Stimulated activated CD4-positive, alpha-beta T cell treated with anti-CD3 and anti-CD28 coated beads, TNF-alpha, amount 100 ng/mL, for 4 hours (primary cell): ENCODE results near the gene RACGAP1.

Experiments
- DNase-seq, 3 experiments: peaks; one replicate each; pipeline ENCODE4 v3.0.0-alpha.2; 2020; ENCODE audit warnings: low read depth in 3 of 3

Gene RACGAP1

DNA sequence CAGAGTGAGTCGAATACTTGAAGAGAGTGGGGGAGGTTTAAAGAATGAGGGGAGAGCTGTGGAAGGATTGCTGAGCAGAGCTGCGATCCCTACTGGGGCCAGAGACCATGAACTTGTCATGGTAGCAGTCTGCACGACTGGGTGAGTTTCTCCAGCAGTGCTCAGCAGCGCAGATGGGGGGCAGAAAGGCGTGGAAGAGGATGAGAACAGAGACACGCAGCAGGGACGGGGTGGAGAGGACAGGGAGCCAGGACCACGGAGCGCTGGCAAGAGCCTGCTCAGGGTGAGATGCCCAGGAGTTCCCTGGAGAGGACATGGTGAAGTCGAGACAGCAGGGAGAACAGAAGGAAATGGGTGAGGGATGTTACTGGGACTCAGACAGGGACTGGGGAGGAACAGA lies 54.6 kb downstream of the RACGAP1 start:
- no peak for DNase-seq

DNA sequence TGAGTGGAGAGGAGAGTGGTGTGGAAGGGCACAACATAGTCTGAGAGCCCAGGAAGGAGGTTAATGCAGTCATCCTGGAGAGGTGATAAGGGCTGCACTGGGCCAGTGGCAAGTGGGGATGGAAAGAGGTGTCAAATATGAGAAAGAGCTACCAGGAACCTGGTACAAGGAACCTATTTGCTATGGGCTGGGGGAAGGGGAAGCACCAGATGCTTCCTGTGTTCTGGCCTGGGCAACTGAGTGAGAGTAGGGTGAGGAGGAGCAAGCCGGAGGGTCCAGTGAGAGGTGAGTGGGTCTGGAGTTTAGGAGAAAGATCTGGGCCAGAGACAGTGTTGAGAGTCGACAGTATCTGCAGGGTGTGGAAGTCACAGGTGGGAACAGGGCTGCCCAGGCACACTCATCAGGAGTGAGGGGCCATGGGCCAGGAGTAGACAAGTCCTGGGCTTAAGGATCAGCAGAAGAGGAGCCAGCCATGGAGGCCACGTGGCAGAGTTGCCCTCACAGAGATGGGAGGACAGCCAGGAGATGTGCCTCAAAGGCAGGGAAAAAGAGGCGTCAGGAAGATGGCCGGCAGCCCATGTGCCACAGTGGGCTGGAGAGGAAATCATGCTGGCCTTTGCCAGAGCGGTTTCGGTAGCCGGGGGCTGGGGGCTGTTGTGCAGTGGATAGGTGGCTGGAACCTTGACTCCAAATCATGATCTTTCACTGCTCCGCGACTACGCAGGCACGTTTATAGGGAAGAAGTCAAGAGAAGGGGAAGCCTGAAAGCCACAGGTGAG lies 55.5 kb downstream of the RACGAP1 start:
- no peak for DNase-seq

DNA sequence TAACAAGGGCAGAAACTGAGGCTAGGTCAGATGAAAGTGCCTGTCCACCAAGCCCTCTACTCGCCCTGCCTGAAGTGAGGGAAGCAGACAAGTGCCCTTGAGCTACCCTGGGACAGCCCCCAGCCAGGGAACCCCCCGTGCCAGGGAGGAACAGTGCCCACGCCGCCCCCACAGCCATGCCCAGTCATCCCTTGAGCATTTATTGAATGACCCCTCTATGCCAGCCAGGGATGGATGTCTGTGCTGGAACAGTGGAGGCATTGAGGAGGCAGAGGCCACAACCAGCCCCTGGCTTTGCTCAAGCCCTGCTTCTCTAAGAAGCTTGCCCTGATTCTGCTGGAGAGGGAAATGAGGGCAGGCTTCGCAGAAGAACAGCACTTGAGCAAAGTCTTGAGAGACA lies 56.3 kb downstream of the RACGAP1 start:
- no peak for DNase-seq

DNA sequence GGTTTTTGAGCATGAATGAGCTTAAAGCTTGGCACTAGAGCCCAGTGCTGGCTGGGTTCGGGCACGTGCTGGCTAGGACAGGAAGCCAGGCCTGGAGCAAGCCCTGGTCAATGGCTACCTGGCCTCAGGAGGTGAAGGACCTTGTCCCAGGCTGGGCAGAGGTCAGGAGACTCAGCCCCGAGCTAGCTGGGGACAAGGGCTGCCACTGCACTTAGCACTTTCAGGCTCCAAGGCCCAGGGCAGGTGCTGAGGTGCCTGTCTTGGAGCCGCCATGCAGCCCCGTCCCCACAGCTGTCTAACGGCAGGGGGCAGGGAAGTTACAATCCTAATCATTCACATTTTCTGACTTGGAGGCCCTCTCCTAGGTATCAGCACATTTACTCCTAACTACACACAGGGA lies 56.8 kb downstream of the RACGAP1 start:
- DNase-seq: no peak

- DNase-seq: no peak
These were observed 57.5 kb downstream of the RACGAP1 start for GRCh38 chr12:49967777-49968250.

GRCh38 chr12:49967042-49967776 lies 58.1 kb downstream of the RACGAP1 start:
- DNase-seq: peak; percentile 80 to 97 (median 86)

DNA sequence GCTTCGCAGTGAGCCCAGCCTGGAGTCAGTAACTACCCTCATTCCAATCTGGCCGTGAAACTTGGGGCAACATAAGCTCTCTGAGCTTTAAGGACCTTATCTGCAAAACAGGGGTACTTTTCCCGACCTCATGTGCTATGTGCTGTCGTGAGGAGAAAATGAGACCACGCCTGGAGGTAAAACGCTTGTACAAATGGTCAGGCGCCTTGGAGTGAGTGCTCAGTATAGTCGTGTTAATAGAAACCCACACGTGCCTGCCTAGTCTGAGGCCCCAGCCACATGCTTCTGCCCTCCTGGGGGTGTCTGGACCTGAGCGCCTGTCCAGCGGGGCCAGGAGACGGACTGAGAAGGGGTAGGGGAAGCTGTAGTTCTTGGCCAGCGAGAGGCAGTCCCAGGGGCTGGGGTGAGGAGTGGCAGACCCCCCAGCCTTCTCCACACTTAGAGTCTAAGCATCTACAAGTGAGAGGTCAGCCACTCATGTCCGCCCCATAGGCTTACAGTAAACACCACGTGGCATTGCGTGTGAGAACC lies 58.7 kb downstream of the RACGAP1 start:
- no peak for DNase-seq

DNA sequence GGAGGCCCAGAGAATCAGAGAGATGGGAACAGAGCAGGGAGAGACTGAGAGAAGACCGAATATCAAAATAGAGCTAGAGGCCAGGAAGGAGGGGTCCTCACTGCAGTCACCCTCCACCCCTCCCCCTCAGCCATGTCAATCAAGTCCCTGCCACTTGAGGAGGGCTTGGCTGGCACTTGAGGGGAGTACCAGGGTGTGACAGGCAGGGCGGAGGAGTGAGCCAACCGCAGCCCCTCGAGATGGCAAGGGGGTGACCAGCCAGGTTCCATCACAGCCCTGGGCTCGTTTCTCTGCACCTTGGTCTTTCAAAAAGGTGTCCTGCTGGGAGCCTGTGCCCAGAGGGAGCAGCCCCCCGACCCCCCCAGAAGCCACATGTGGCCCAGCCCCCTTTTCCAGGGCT lies 59.5 kb downstream of the RACGAP1 start:
- DNase-seq: no peak

GRCh38 chr12:49964849-49965624 lies 60.3 kb downstream of the RACGAP1 start:
- no peak for DNase-seq

- DNase-seq: no peak
These were observed 61.1 kb downstream of the RACGAP1 start for GRCh38 chr12:49963976-49964815.

GRCh38 chr12:49962861-49963765 lies 62.2 kb downstream of the RACGAP1 start:
- DNase-seq: no peak

DNA sequence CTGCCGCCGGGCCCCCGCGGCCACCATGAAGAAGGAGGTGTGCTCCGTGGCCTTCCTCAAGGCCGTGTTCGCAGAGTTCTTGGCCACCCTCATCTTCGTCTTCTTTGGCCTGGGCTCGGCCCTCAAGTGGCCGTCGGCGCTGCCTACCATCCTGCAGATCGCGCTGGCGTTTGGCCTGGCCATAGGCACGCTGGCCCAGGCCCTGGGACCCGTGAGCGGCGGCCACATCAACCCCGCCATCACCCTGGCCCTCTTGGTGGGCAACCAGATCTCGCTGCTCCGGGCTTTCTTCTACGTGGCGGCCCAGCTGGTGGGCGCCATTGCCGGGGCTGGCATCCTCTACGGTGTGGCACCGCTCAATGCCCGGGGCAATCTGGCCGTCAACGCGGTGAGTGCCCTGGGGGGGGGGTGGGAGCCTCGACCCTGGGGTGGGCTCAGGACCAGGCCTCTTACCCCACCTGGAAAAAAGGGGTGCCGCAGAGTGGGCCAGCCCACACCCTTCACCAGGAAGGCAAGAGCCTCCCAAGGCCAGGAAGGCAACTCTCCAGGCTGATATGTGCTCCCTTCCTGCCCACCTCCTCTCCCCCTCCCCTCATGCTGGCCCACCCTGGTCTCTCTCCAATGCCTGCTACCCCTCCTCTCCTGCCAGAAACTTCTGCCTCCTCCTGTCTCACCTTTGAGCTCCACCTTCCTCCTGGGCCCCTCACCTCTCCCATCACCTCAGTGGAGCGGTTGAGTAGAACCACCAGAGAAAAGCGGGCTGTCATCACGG lies 63.1 kb downstream of the RACGAP1 start:
- DNase-seq: no peak

DNA sequence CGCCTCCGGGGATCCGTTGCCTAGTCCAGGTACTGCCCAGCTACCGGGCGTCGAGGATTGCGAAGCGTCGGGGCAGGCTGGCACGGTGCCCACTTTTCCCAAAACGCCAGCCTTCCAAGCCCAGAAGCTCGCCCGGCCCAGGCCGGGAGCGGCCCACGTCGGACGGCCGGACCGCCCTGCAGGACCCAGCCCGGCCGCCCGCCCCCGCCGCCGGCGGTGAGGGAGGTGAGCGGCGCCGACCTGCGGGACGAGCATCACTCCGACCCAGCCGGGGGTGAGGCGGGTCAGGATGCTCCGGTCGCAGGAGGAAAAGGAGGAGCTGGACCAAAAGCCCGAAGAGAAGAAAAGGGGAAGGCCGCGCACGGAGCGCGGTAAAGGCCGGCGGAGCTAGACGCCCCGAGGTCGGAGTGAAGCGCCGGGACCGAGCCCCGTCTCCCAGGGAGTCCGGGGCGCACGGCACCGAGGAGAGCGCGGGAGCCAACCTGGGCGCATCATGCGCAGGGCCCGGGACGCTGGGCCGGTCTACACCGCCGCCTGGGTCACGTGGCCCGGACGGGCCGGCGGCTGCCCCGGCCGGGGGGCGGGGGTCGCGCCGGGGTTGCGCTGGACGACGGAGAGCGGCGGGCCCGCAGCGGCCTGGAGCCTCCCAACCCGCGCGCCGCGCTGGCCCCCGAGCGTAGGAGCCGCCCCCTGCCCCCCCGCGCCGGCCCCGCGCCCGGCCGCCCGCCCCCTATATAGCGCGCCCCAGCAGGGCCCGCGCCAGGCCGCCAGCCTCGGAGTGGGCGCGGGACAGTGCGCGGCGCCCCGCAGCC lies 64.0 kb downstream of the RACGAP1 start, which contains the start of gene AQP5:
Gene AQP5 (plus strand): TSS at position 762 of the 812 bp plus-strand sequence. CDS start 146 bp downstream, outside the sequence.
- DNase-seq: no peak

DNA sequence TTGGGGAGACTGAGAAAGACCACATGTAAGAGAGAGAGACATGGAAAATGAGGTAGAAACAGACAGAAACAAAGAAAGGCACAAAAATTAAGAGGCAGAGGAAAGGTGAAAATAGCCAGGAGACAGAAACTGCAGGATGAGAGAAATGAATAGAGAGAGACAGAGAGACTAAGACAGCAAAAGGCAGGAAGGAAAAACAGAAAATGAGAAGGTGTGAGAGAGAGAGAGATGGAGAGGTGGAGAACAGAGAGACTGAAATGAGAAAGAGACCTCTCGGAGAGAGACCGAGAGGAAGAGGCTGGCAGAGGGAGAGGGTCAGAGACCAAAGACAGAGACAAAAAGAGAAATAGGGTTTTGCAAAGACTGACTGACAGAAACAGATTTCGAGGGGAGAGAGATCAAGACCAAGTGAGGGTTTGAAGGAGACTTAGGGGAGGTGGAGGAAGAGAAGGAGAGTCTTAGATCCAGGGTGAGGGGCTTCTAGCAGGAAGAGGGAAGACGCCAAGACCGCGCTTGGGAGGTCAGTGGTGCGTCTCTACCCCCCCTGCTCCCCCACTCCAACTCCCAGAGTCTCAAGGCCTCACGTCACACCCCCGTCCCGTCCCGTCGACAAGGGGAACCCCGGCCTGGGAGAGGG lies 64.7 kb downstream of the RACGAP1 start:
- DNase-seq: no peak

- DNase-seq: no peak
These were observed 65.4 kb downstream of the RACGAP1 start for GRCh38 chr12:49959685-49960473.

DNA sequence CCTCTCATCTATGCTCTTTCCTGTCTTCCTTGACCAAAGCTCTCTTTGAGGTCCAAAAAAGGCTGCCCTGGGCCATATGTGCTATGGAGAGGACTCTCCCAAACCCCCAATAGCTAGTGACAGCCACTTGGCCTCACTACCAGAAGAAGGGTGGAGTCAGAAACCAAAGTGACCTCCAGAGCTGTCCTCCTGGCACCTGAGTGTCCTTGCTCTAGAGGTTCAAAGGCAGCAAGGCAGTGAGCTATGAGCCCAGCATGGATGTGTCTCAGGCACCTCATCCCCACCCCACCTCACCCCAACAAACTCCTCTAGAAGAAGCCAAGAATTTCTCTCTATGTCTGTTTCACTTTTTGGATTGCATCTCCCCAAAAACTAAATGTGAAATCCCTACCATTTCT lies 67.7 kb downstream of the RACGAP1 start:
- no peak for DNase-seq
